DMS 273 treated with DMSO at 0.1 percent for 48 hours (cell line): ENCODE measurements around the gene AARS2.
A peak's percentile ranks its signal among the peaks of the same experiment; 100 is the strongest.

Experiments used
- DNase-seq: peaks from one replicate; lab custom pipeline; 2025; lab: John Stamatoyannopoulos, UW

AARS2 gene

GRCh38 chr6:44275749-44276648 is 37.1 kb downstream of the AARS2 start:
- DNase-seq = no peak

- no peak for DNase-seq
Observed at GRCh38 chr6:44275271-44275748, 37.8 kb downstream of the AARS2 start.

GRCh38 chr6:44273617-44274016 is 39.5 kb downstream of the AARS2 start:
- DNase-seq = no peak

- DNase-seq = no peak
Observed at GRCh38 chr6:44272999-44273566, 40.1 kb downstream of the AARS2 start.

GRCh38 chr6:44272529-44272928 is 40.6 kb downstream of the AARS2 start:
- DNase-seq = no peak

GRCh38 chr6:44271914-44272313 is 41.2 kb downstream of the AARS2 start:
- no peak for DNase-seq

GRCh38 chr6:44271406-44271723 is 41.8 kb downstream of the AARS2 start:
- no peak for DNase-seq

GRCh38 chr6:44270526-44271405 is 42.4 kb downstream of the AARS2 start:
- no peak for DNase-seq

GRCh38 chr6:44269921-44270525 is 43.1 kb downstream of the AARS2 start, which contains the start of gene TMEM151B:
Gene TMEM151B (plus strand): TSS chr6:44270450. CDS start chr6:44270743, 293 bp downstream.
- DNase-seq = no peak

- DNase-seq = no peak
Observed at GRCh38 chr6:44269178-44269920, 43.8 kb downstream of the AARS2 start.

- DNase-seq = peak; percentile 11
Observed at GRCh38 chr6:44268095-44268628, 45.0 kb downstream of the AARS2 start.

GRCh38 chr6:44267252-44267651 is 45.9 kb downstream of the AARS2 start:
- DNase-seq = no peak

- no peak for DNase-seq
Observed at GRCh38 chr6:44266347-44266746, 46.8 kb downstream of the AARS2 start.

GRCh38 chr6:44265722-44266233 is 47.4 kb downstream of the AARS2 start:
- no peak for DNase-seq

- peak; percentile 34 for DNase-seq
Observed at GRCh38 chr6:44265007-44265721, 48.0 kb downstream of the AARS2 start, which contains the start of gene NFKBIE. Gene NFKBIE (minus strand): TSS chr6:44265551. CDS start chr6:44265346, 205 bp downstream.

- DNase-seq = no peak
Observed at GRCh38 chr6:44264154-44265006, 48.8 kb downstream of the AARS2 start.

GRCh38 chr6:44263354-44264100 is 49.6 kb downstream of the AARS2 start:
- no peak for DNase-seq
